NB4 (cell line): ENCODE data around the gene GABRG3.

Experiments
- DNase-seq: peaks from one replicate; pipeline ENCODE4 v3.0.0; 2010; ENCODE audit warnings: low read depth
- H3K4me3 ChIP-seq: one replicate; pipeline ENCODE4 v1.5.1; 2011; ENCODE audit warnings: mild to moderate bottlenecking, low read depth, low read length, moderate library complexity
- CTCF ChIP-seq: IDR thresholded peaks from one replicate; pipeline ENCODE4 v1.5.1; 2012; ENCODE audit warnings: low read depth, low read length
- MAX ChIP-seq: IDR thresholded peaks from 2 replicates; pipeline ENCODE4 v1.6.1; 2011; ENCODE audit warnings: low read depth, low read length
- MYC ChIP-seq: IDR thresholded peaks from 2 replicates; pipeline ENCODE4 v1.6.1; 2011; ENCODE audit warnings: low read depth, low read length
- POLR2A ChIP-seq: IDR thresholded peaks from 2 replicates; pipeline ENCODE4 v1.6.1; 2011; ENCODE audit warnings: mild to moderate bottlenecking; ENCODE audit not compliant: insufficient read length; ENCODE audit errors: extremely low read depth

GABRG3 gene

GRCh38 chr15:27087651-27088583, 116.9 kb downstream of the GABRG3 start:
- no peak for DNase-seq
- TF ChIP-seq MYC (no peak), CTCF (no peak)
- no peak overlapping the region for H3K4me3 ChIP-seq

GRCh38 chr15:27088584-27089232, 117.7 kb downstream of the GABRG3 start:
- no peak for TF ChIP-seq MAX
- TF ChIP-seq MYC: no peak
- TF ChIP-seq CTCF: no peak
- no peak for TF ChIP-seq POLR2A
- no peak overlapping the region for H3K4me3 ChIP-seq
- DNase-seq: no peak

- TF ChIP-seq POLR2A (no peak), MYC (no peak), MAX (no peak), CTCF (no peak)
- H3K4me3 ChIP-seq: no peak overlapping the region
- DNase-seq: no peak
Measured at GRCh38 chr15:27089233-27089586, 118.2 kb downstream of the GABRG3 start.

- no peak for DNase-seq
- TF ChIP-seq MAX (no peak), POLR2A (no peak), MYC (no peak), CTCF (no peak)
- H3K4me3 ChIP-seq: no peak overlapping the region
Measured at GRCh38 chr15:27089676-27090075, 118.7 kb downstream of the GABRG3 start.

- TF ChIP-seq POLR2A (no peak), MYC (no peak), MAX (no peak), CTCF (no peak)
- DNase-seq: no peak
- no peak overlapping the region for H3K4me3 ChIP-seq
Measured at GRCh38 chr15:27091270-27091940, 120.4 kb downstream of the GABRG3 start.
